ENCODE measurements around the gene KANSL2. TPM values are rescaled to one million over a fixed set of nuclear protein-coding genes. Genes with fewer than 3 reads are reported as not detected.

Gene KANSL2
- total and polyA plus RNA-seq, 9 of the 15 experiments (the other 6 are each of a cell fraction or from before 2014, with no cell fraction given): 41.1 to 89.8 (median 55.4) TPM

GRCh38 chr12:48681710-48682532 lies at the start of gene KANSL2 (continued):
- TF ChIP-seq TCFL5 (CRISPR knock-in tag; conservative IDR thresholded peaks at IDR 0.05) (no peak), PCBP1 (IDR thresholded peaks at IDR 0.05; ENCODE audit: low read depth, low read length, poor library complexity, severe bottlenecking) (no peak), CCNT2 (IDR thresholded peaks at IDR 0.05; ENCODE audit: borderline replicate concordance, extremely low read depth, insufficient read length, low read depth, low read length) (peak; percentile 16), HOXB6 (CRISPR knock-in tag; IDR thresholded peaks at IDR 0.05; ENCODE audit: borderline replicate concordance) (no peak), SPI1 (IDR thresholded peaks at IDR 0.05; ENCODE audit: borderline replicate concordance, low read depth, low read length) (no peak), KLF6 (CRISPR knock-in tag; IDR thresholded peaks at IDR 0.05; ENCODE audit: borderline replicate concordance) (peak; percentile 64; the same call in 1 of the 2 replicates), ZBTB12 (CRISPR knock-in tag; IDR thresholded peaks at IDR 0.05) (no peak), CXXC5 (CRISPR knock-in tag; IDR thresholded peaks at IDR 0.05) (peak; percentile 70), SRF (CRISPR knock-in tag; IDR thresholded peaks at IDR 0.05) (no peak), FOSL1 (tag; conservative IDR thresholded peaks at IDR 0.05) (no peak), CREBBP (IDR thresholded peaks at IDR 0.05; ENCODE audit: low read depth, low read length) (no peak), IRF2 (CRISPR knock-in tag; IDR thresholded peaks at IDR 0.05) (no peak), GTF2E2 (tag; IDR thresholded peaks at IDR 0.05) (peak; percentile 86; the same call in 1 of the 2 replicates), KDM4B (IDR thresholded peaks at IDR 0.05; ENCODE audit: borderline replicate concordance in 2 of 2, low read depth in 1 of 2) (no peak), ZNF436 (CRISPR knock-in tag; IDR thresholded peaks at IDR 0.05) (no peak), MLX (CRISPR knock-in tag; conservative IDR thresholded peaks at IDR 0.05) (peak in 1 of 2 experiments; percentile 84; a peak in 1 of 4 replicates), RUNX1 (IDR thresholded peaks at IDR 0.05; ENCODE audit: low read depth) (no peak), CTCF (IDR thresholded peaks at IDR 0.05 in 2 of 3, conservative IDR thresholded peaks at IDR 0.05 in 1 of 3; ENCODE audit: insufficient read depth in 2 of 3, low read depth in 1 of 3, low read length in 3 of 3) (no peak), KAT8 (IDR thresholded peaks at IDR 0.05; ENCODE audit: low read depth) (peak; percentile 71; the same call in 1 of the 2 replicates), BRD4 (IDR thresholded peaks at IDR 0.05) (no peak)

Measured in K562 (cell line).